ENCODE data around the gene AFG1L.

AFG1L gene

GRCh38 chr6:108353853-108354252, 59.0 kb downstream of the AFG1L start:
- Histone ChIP-seq H2AFZ (ENCODE audit: low read depth, low read length) (no peak overlapping the region), H3K4me3 (ENCODE audit: low read length) (no peak overlapping the region), H3K27ac (ENCODE audit: low read length) (no peak overlapping the region), H3K79me2 (ENCODE audit: low read length) (no peaks in the 10 kb centered on the region), H3K9me3 (ENCODE audit: insufficient read depth, low read length) (no peaks in the 10 kb centered on the region), H3K27me3 (ENCODE audit: low read depth, low read length) (no peaks in the 10 kb centered on the region), H3K4me2 (ENCODE audit: low read length) (no peak overlapping the region), H3K4me1 (ENCODE audit: low read length) (peaks cover 23% of the 10 kb centered on the region), H3K9ac (ENCODE audit: low read length) (no peak overlapping the region), H3K36me3 (replicated peaks; ENCODE audit: low read depth, low read length) (no peaks in the 10 kb centered on the region), H4K20me1 (ENCODE audit: insufficient read depth, low read length) (no peaks in the 10 kb centered on the region)
- TF ChIP-seq EZH2phosphoT487 (IDR thresholded peaks at IDR 0.05; ENCODE audit: low read depth): no peak

GRCh38 chr6:108355120-108355519, 60.3 kb downstream of the AFG1L start:
- no peak overlapping the region for H3K27ac ChIP-seq (ENCODE audit: low read length)
- H3K79me2 ChIP-seq (ENCODE audit: low read length): no peaks in the 10 kb centered on the region
- H3K36me3 ChIP-seq (replicated peaks; ENCODE audit: low read depth, low read length): no peaks in the 10 kb centered on the region
- H3K4me3 ChIP-seq (ENCODE audit: low read length): no peak overlapping the region
- no peak overlapping the region for H3K9ac ChIP-seq (ENCODE audit: low read length)
- H3K27me3 ChIP-seq (ENCODE audit: low read depth, low read length): no peaks in the 10 kb centered on the region
- peaks cover 13% of the 10 kb centered on the region for H3K4me1 ChIP-seq (ENCODE audit: low read length)
- H2AFZ ChIP-seq (ENCODE audit: low read depth, low read length): no peak overlapping the region
- H3K9me3 ChIP-seq (ENCODE audit: insufficient read depth, low read length): no peaks in the 10 kb centered on the region
- no peaks in the 10 kb centered on the region for H4K20me1 ChIP-seq (ENCODE audit: insufficient read depth, low read length)
- TF ChIP-seq CTCF (IDR thresholded peaks at IDR 0.05; ENCODE audit: low read depth, low read length): no peak
- no peak for TF ChIP-seq EZH2phosphoT487 (IDR thresholded peaks at IDR 0.05; ENCODE audit: low read depth)
- H3K4me2 ChIP-seq (ENCODE audit: low read length): no peak overlapping the region

GRCh38 chr6:108355890-108356289, 61.0 kb downstream of the AFG1L start:
- Histone ChIP-seq H3K4me2 (ENCODE audit: low read length) (no peak overlapping the region), H2AFZ (ENCODE audit: low read depth, low read length) (no peak overlapping the region), H3K36me3 (replicated peaks; ENCODE audit: low read depth, low read length) (no peaks in the 10 kb centered on the region), H3K79me2 (ENCODE audit: low read length) (no peaks in the 10 kb centered on the region), H3K4me1 (ENCODE audit: low read length) (peaks cover 8% of the 10 kb centered on the region), H3K27me3 (ENCODE audit: low read depth, low read length) (no peaks in the 10 kb centered on the region), H4K20me1 (ENCODE audit: insufficient read depth, low read length) (no peaks in the 10 kb centered on the region), H3K27ac (ENCODE audit: low read length) (no peak overlapping the region), H3K9me3 (ENCODE audit: insufficient read depth, low read length) (no peaks in the 10 kb centered on the region), H3K4me3 (ENCODE audit: low read length) (no peak overlapping the region), H3K9ac (ENCODE audit: low read length) (no peak overlapping the region)
- TF ChIP-seq CTCF (IDR thresholded peaks at IDR 0.05; ENCODE audit: low read depth, low read length) (no peak), EZH2phosphoT487 (IDR thresholded peaks at IDR 0.05; ENCODE audit: low read depth) (no peak)

- Histone ChIP-seq H4K20me1 (ENCODE audit: insufficient read depth, low read length) (no peaks in the 10 kb centered on the region), H3K4me2 (ENCODE audit: low read length) (0 out of 2 replicates have a peak overlapping the region, but pooled peaks have one; percentile 12), H3K36me3 (replicated peaks; ENCODE audit: low read depth, low read length) (no peaks in the 10 kb centered on the region), H3K27me3 (ENCODE audit: low read depth, low read length) (no peaks in the 10 kb centered on the region), H2AFZ (ENCODE audit: low read depth, low read length) (no peak overlapping the region), H3K9ac (ENCODE audit: low read length) (no peak overlapping the region), H3K27ac (ENCODE audit: low read length) (no peak overlapping the region), H3K4me3 (ENCODE audit: low read length) (no peak overlapping the region), H3K79me2 (ENCODE audit: low read length) (no peaks in the 10 kb centered on the region), H3K4me1 (ENCODE audit: low read length) (peaks cover 20% of the 10 kb centered on the region), H3K9me3 (ENCODE audit: insufficient read depth, low read length) (no peaks in the 10 kb centered on the region)
- peak; percentile 51 for TF ChIP-seq CTCF (IDR thresholded peaks at IDR 0.05; ENCODE audit: low read depth, low read length)
- TF ChIP-seq EZH2phosphoT487 (IDR thresholded peaks at IDR 0.05; ENCODE audit: low read depth): no peak
These were observed 65.3 kb downstream of the AFG1L start for GRCh38 chr6:108359901-108360882.

Data from OCI-LY3 (cell line).